Stimulated activated naive CD8-positive, alpha-beta T cell treated with anti-CD3 and anti-CD28 coated beads, Interleukin-15, Interleukin-2, amounts not matched to agents 100 ng/mL and 50 ng/mL, for 24 hours (primary cell): ENCODE data around the gene RPS18.

Source experiments
- H3K27ac Mint-ChIP-seq: one replicate; pipeline ENCODE4 v1.8.0; 2021; ENCODE audit warnings: mild to moderate bottlenecking, mixed read lengths
- H3K27me3 Mint-ChIP-seq: one replicate; pipeline ENCODE4 v1.8.0; 2021; ENCODE audit warnings: mixed read lengths
- H3K36me3 Mint-ChIP-seq: one replicate; pipeline ENCODE4 v1.8.0; 2021; ENCODE audit warnings: low read depth, mixed read lengths
- H3K4me1 Mint-ChIP-seq: one replicate; pipeline ENCODE4 v1.8.0; 2021; ENCODE audit warnings: low read depth, mixed read lengths
- H3K4me3 Mint-ChIP-seq: one replicate; pipeline ENCODE4 v1.8.0; 2021; ENCODE audit warnings: mild to moderate bottlenecking, mixed read lengths
- H3K9me3 Mint-ChIP-seq: one replicate; pipeline ENCODE4 v1.8.0; 2021; ENCODE audit warnings: mixed read lengths

Gene RPS18

GRCh38 chr6:33294086-33294823 is 22.4 kb downstream of the RPS18 start:
- Mint-ChIP-seq H3K4me1 (peaks cover 38% of the 10 kb centered on the region), H3K27me3 (no peaks in the 10 kb centered on the region), H3K4me3 (no peak overlapping the region), H3K27ac (peak overlapping the region; percentile 21), H3K9me3 (no peaks in the 10 kb centered on the region), H3K36me3 (peaks cover 37% of the 10 kb centered on the region)

- no peak overlapping the region for H3K4me3 Mint-ChIP-seq
- H3K36me3 Mint-ChIP-seq, result peaks cover 39% of the 10 kb centered on the region
- H3K9me3 Mint-ChIP-seq, result no peaks in the 10 kb centered on the region
- peaks cover 40% of the 10 kb centered on the region for H3K4me1 Mint-ChIP-seq
- H3K27me3 Mint-ChIP-seq, result no peaks in the 10 kb centered on the region
- H3K27ac Mint-ChIP-seq, result no peak overlapping the region
Observed at GRCh38 chr6:33295621-33296369, 23.9 kb downstream of the RPS18 start.

GRCh38 chr6:33296797-33297405 is 25.0 kb downstream of the RPS18 start:
- Mint-ChIP-seq H3K27ac (peak overlapping the region; percentile 63), H3K4me1 (peaks cover 38% of the 10 kb centered on the region), H3K4me3 (peak overlapping the region; percentile 98), H3K9me3 (no peaks in the 10 kb centered on the region), H3K36me3 (peaks cover 40% of the 10 kb centered on the region), H3K27me3 (no peaks in the 10 kb centered on the region)

GRCh38 chr6:33297406-33297955 is 25.6 kb downstream of the RPS18 start:
- Mint-ChIP-seq H3K4me3 (peak overlapping the region; percentile 98), H3K4me1 (peaks cover 38% of the 10 kb centered on the region), H3K9me3 (no peaks in the 10 kb centered on the region), H3K36me3 (peaks cover 39% of the 10 kb centered on the region), H3K27ac (no peak overlapping the region), H3K27me3 (no peaks in the 10 kb centered on the region)

GRCh38 chr6:33297956-33298772 is 26.3 kb downstream of the RPS18 start:
- peaks cover 35% of the 10 kb centered on the region for H3K36me3 Mint-ChIP-seq

GRCh38 chr6:33298773-33299236 is 26.9 kb downstream of the RPS18 start, which contains the start of gene RGL2:
Gene RGL2, minus strand, starts transcription at chr6:33298942. Its CDS starts 332 bp downstream, at chr6:33298610.
- Mint-ChIP-seq H3K36me3 (peaks cover 40% of the 10 kb centered on the region), H3K4me1 (peaks cover 41% of the 10 kb centered on the region)

More at GRCh38 chr6:33297956-33298772, 26.3 kb downstream of the RPS18 start:
- Mint-ChIP-seq H3K27ac (peak overlapping the region; percentile 98), H3K27me3 (no peaks in the 10 kb centered on the region), H3K4me3 (peak overlapping the region; percentile 98), H3K9me3 (no peaks in the 10 kb centered on the region), H3K4me1 (peaks cover 38% of the 10 kb centered on the region)

GRCh38 chr6:33299237-33299944 is 27.5 kb downstream of the RPS18 start:
- Mint-ChIP-seq H3K27me3 (no peaks in the 10 kb centered on the region), H3K4me3 (peak overlapping the region; percentile 98), H3K36me3 (peaks cover 37% of the 10 kb centered on the region), H3K27ac (peak overlapping the region; percentile 95), H3K9me3 (no peaks in the 10 kb centered on the region), H3K4me1 (peaks cover 45% of the 10 kb centered on the region)

More at GRCh38 chr6:33298773-33299236, 26.9 kb downstream of the RPS18 start, which contains the start of gene RGL2:
- Mint-ChIP-seq H3K27me3 (no peaks in the 10 kb centered on the region), H3K27ac (peak within 1 kb of the TSS; percentile 98), H3K9me3 (no peaks in the 10 kb centered on the region), H3K4me3 (peak within 1 kb of the TSS; percentile 98)

- Mint-ChIP-seq H3K9me3 (no peaks in the 10 kb centered on the region), H3K4me3 (no peak overlapping the region), H3K27ac (no peak overlapping the region), H3K27me3 (no peaks in the 10 kb centered on the region), H3K4me1 (peaks cover 54% of the 10 kb centered on the region), H3K36me3 (peaks cover 41% of the 10 kb centered on the region)
Observed at GRCh38 chr6:33301877-33302276, 30.0 kb downstream of the RPS18 start.

- H3K4me1 Mint-ChIP-seq, result peaks cover 55% of the 10 kb centered on the region
- no peak overlapping the region for H3K27ac Mint-ChIP-seq
- peaks cover 55% of the 10 kb centered on the region for H3K36me3 Mint-ChIP-seq
Observed at GRCh38 chr6:33304216-33304615, 32.3 kb downstream of the RPS18 start.

GRCh38 chr6:33305052-33305451 is 33.2 kb downstream of the RPS18 start:
- no peak overlapping the region for H3K4me3 Mint-ChIP-seq
- no peaks in the 10 kb centered on the region for H3K27me3 Mint-ChIP-seq
- no peak overlapping the region for H3K27ac Mint-ChIP-seq
- H3K9me3 Mint-ChIP-seq, result no peaks in the 10 kb centered on the region
- peaks cover 51% of the 10 kb centered on the region for H3K36me3 Mint-ChIP-seq
- peaks cover 48% of the 10 kb centered on the region for H3K4me1 Mint-ChIP-seq

More at GRCh38 chr6:33304216-33304615, 32.3 kb downstream of the RPS18 start:
- Mint-ChIP-seq H3K4me3 (no peak overlapping the region), H3K27me3 (no peaks in the 10 kb centered on the region), H3K9me3 (no peaks in the 10 kb centered on the region)

GRCh38 chr6:33306356-33306755 is 34.5 kb downstream of the RPS18 start:
- peak overlapping the region; percentile 65 for H3K27ac Mint-ChIP-seq
- no peak overlapping the region for H3K4me3 Mint-ChIP-seq
- no peaks in the 10 kb centered on the region for H3K27me3 Mint-ChIP-seq
- peaks cover 51% of the 10 kb centered on the region for H3K36me3 Mint-ChIP-seq
- H3K9me3 Mint-ChIP-seq, result no peaks in the 10 kb centered on the region
- H3K4me1 Mint-ChIP-seq, result peaks cover 44% of the 10 kb centered on the region

- Mint-ChIP-seq H3K36me3 (peaks cover 45% of the 10 kb centered on the region), H3K27ac (peak overlapping the region; percentile 97), H3K4me3 (peak overlapping the region; percentile 98), H3K9me3 (no peaks in the 10 kb centered on the region), H3K4me1 (peaks cover 62% of the 10 kb centered on the region), H3K27me3 (no peaks in the 10 kb centered on the region)
Observed at GRCh38 chr6:33312361-33313104, 40.7 kb downstream of the RPS18 start.
